Nucleus accumbens (tissue), 56 donors: ENCODE measurements around the gene CARHSP1.
"Not testable (repeated sequence)": the region's sequence is repeated elsewhere in the genome, so short reads cannot be mapped to it uniquely, and the experiment has no call there.

Experiments
- DNase-seq, 56 donors: peaks; one replicate each; lab custom pipeline; 2025; lab: John Stamatoyannopoulos, UW

The CARHSP1 gene

DNA sequence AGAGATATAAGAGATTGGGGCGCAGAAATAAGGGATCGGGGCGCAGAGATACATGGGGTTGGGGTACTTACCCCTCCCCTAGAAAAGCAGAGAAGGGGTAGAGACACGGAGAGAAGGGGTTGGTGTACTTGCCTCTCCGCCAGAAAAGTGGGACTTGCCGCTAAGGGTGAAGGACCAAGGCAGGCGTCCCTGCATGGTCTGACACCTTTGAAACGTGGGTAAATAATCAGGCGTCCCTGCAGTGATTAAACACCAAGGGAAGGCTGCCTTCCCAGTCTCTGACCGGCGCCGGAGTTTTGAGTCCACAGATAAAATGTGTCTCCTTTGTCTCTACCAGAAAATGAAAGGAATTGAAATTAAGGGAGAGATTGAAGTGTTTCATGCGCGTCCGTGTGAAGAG is 31.2 kb downstream of the CARHSP1 start:
- DNase-seq, result not testable (repeated sequence)

DNA sequence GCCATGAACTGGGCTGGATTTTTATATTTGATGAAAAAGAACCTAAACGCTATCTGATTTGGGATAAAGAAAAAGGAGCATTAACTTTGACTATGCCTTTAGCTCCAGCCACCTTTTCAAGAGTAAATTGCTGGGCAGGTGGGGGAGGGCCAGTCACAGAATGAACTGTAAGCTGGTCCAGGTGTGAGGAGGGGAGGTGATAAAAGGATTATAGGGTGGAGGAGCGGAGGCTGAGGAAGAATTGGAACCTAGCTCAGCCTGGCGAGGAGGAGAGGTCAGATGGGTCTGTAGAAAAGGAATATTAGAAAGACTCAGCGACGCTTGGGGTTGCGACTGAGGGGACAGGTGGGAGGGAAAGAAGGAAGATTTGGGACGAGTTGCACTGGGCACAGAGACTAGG is 32.0 kb downstream of the CARHSP1 start:
- not testable (repeated sequence) for DNase-seq

DNA sequence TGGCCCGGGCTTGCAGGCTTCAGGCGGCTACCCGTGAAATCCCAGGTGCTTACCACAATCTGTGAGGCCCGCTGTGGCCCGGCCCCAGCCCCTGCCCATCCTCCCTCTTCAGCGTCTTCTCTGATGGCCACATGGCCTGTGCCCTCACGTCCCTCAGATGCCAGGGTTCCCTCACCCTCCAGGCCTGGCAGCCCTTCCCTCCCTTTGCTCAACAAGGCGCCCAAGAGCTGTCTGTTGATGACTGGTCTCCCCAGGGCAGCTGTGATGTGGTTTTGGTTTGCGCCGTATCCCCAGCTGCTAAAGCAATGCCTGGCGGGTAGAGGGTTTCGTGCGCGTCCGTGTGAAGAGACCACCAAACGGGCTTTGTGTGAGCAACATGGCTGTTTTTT is 36.1 kb downstream of the CARHSP1 start:
- DNase-seq, result no peak

DNA sequence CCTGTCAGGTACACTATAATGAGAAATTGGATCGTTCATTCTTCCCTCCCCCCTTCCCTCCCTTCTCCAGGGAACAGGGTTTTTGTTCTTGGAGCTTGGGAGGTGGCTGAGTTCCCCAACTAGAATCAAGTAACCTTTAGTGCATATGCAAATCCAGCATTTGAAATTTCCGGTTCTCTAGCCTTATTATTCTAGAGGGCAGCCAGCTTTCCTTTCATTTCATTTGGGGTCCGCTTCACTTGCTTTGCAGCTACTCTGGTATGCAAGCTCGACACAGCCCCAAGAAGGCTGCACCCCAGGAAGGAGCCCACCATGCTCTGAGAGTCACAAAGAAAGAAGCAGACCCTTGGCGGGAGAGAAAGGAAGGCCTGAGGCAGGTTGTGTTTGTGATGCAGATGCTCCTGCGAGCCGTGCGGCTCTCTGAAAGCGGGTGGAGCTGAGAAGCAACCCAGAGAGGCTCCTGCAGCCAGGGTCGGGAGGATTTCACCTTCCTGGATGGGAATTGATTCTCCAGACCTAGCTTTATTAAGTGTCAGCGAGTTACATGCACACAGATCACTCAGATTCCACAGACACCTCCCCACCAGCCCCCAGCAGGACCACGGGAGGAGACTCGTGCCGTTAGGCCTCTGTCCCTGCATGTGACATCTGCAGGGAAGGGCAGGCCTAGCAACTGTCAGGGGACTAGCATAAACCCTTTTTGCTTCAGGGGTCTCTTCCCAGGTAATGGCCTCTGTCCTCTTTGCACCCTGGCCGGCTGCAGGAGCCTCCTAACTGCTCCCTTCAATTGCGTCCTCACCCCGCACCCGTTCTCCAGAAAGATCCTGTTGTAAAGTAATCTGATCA is 36.7 kb downstream of the CARHSP1 start:
- no peak for DNase-seq

DNA sequence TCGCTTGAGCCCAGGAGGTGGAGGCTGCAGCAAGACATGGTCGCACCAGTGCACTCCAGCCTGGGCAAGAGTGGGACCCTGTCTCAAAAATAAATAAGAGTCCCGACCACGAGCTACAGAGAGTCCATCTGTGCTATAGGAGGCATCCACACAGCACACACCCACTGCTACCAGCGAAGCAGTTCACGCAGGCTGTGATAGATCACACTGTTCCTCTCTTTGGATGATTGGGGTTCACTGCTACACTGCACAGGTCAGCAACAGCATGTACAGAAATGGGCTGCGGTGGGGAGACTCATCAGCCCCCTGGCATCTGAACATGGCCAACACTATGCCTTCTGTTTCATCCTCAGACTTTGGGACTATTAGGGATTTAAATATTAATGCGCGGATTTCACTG is 37.4 kb downstream of the CARHSP1 start:
- no peak for DNase-seq

DNA sequence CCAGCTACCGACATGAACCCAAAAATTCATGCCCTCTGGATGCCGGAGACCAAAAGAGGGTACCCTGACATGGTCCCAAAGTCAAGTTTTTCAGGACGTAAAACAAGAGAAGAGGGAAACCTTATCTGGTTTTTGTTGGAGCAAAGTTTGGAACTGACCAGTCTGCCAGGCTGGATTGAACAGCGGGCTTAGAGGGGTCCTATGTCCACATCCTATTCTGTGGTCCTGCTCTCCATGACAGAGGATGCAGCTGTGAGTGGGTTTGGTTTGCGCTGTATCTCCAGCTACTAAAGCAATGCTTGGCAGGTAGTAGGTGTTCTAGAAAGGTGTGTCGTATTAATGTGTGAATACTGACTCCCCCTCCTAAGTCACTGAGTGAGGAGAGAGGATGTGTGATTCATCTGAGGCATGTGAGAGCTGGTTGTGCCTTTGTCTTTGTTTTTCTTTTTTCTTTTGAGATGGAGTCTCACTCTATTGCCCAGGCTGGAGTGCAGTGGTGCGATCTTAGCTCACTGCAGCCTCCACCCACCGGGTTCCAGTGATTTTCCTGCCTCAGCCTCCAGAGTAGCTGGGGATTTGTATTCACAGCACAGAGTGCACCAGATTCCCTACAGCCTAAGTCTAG is 40.2 kb downstream of the CARHSP1 start:
- DNase-seq, result peak in 11 of 56 donors; percentile 21 to 66 (median 38)

DNA sequence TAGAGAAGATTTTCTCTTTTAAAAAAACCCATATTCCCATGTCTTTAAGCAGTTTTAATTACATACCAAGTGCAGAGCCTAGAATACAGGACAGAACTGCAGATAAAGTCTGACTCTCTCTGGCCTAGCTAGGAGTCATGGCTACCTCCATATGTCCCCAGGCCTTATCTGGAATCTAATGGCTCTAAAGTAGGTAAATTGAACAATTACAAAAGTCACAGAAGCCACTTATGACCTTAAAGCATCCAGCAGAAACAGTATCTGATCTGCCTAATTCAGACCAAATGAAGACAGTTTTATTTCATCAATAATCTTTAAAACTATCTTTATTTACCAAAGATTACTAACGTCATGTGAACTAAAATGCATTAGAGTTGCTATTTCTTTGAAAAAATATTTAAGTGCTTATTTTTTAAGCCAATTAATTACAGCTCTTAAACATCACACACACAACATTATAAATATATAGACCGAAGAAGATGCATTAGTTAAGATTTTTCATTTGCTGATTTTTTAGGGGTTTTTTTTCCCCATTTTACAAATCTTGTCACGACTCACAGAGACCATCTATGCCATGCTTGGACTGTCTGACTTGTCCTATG is 42.4 kb downstream of the CARHSP1 start:
- no peak for DNase-seq

DNA sequence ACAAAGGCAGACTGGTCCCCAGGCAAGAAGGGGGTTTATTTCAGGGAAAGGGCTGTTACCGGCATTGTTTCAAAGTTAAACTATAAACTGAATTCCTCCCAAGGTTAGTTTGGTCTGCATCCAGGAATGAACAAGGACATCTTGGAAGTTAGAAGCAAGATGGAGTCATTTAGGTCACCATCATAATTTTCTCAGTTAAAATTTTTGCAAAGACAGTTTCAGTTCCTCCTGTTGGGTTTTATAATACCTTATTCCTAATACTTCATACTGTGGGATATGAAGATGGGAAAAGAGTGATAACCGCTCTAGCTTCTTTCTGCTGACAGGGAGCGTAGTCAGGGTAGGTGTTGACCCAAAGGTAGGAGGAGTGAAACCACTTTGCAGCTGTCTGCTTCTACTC is 46.4 kb downstream of the CARHSP1 start:
- DNase-seq, result no peak

DNA sequence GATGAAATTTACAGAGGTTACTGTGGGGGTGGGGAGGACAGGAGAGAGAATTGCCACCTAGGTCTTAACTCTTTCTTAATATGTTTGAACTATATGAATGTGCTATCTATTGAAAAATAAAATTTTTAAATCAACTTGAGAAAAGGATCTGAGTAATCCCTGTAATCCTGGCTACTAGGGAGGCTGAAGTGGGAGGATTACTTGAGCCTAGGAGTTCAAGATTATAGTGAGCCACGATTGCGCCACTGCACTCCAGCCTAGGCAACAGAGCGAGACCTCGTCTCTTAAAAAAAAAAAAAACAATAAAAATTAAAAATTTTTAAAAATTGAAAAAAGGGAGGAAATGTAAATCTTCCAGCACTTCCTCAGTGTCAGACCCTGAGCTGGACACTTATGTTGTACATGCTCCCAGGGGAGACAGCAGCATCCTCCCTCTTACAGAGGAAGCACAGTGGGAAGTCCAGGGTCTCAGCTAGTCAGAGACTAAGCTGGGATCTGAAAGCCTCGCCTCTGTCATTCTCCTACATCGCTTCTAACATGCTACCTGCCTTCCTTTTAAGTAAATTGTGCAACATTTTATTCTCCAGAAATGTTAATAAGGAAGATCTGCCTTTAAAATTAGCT is 49.3 kb downstream of the CARHSP1 start:
- DNase-seq, result no peak

DNA sequence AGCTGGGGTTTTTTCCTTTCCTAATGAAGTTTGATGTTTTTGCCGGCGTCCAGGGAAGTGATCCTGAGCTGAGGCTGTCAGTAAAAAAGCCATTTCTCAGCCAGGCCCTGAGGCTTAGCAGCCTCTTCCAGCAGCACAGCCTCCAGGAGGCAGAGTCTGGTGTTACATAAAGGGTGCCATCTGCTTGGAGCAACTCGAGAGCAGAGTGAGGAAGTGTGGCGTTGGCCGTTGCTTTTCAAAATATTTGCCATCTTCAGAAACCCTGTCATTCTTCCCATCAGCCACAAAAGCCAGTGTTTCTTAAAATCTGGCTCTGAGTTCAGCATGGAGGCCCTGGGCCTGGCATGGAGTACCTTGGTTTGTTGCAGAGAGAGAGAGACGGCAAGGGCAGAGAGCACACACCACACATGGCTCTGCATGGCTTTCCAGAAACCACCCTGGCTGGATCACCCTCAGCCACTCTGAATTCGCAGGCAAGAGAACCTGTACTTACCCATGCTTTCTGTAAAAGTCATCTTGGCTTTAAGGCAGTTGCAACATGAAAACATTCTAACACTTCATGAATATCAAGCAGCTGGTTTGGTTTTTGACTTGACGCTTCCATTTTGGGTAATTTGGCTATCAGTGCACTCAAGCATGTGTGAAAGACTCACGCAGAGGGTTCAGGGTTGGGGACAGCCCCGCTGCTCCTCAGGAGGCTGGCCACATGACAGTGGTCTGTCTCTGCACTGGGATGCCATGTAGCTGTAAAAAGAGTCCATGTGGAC is 50.1 kb downstream of the CARHSP1 start:
- no peak for DNase-seq

DNA sequence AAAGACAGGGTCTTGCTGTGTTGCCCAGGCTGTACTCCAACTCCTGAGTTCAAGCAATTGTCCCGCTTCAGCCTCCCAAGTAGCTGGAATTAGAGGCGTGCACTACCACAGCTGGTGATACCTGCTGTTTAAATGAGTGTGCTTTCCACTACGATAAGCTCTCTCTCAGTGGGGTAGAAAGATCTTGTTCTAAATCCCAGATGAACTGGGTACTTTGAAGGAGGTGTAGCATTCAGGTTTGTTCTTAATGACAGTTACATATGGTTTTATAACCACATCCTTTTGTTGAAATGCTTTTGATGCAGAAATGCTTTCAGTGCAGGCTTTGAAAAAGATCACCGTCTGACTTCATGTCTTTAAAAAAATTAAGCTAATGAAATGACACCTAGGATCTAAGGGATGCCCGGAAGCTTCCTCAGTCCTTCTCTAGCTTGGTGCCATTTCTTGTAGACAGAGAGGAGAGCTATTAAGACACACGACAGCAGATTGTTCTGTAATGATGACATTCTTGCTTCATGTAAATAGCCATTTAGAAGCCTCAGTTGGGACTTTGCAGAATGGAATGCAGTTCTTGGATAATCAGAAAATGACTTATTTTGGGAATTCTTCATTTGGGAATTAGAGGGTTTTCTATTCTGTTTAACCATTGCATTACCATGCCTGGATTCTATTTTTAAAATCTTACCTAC is 51.7 kb downstream of the CARHSP1 start:
- no peak for DNase-seq

DNA sequence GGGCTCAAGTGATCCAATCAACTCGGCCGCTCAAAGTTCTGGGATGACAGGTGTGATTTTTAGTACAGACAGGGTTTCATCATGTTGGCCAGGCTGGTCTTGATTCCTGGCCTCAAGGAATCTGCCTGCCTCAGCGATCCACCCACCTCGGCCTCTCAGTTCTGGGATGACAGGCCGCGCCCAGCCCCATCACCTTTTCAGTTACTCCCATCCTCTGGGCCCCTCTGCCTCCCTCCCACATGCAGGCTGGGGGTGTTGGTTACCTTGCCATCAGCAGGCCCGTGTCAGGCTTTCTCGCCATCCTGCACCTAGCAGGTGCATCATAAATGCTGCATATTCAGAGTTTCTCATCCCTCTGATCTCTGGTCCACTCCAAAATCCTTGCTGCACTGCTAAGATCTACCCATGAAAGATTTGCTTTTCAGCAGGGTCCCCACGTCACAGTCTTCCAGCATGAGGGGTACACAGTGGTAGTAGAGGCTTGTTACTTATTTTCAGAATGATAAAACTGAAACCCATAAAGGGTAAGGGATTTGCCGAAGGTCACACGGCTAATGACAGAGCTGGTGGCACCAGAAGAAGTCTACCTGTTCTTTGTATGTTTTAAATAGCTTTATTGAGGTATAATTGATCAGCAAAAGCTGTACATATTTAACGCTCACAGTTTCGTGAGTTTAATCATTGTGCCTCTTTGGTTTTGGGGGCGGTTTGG is 54.6 kb downstream of the CARHSP1 start:
- no peak for DNase-seq

DNA sequence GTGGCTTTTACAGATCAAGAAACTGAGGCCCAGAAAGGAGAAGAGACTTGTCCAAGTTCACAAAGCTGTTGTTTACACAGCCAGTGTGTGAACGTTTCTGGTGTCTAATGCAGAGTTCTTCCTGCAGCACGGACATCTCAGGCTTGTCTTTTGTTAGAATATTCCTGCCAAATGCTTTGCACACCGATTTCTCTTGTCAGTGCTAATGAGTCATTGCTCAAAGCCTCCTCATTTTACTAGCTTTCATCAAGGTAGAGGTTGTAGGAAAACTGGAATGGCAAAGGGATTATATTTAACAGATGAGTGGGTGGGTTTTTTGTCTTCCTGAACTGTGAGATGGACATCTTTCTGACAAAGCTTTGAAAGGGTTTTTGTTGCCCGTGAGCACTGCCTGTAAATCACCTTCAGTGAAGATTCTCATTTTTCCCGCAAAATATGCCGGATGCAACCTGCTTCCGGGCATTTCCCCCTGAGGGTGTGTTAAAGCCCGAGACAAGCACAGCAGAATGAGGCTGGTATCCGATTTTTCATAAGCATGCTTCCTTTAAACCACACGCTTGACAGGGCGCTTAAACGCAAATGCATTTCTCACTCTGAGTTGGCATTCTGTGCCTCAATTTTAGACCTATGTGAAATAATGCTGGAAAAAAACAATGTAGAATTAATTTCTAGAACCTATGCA is 56.5 kb downstream of the CARHSP1 start:
- DNase-seq, result peak in 11 of 56 donors; percentile 14 to 47 (median 23)

DNA sequence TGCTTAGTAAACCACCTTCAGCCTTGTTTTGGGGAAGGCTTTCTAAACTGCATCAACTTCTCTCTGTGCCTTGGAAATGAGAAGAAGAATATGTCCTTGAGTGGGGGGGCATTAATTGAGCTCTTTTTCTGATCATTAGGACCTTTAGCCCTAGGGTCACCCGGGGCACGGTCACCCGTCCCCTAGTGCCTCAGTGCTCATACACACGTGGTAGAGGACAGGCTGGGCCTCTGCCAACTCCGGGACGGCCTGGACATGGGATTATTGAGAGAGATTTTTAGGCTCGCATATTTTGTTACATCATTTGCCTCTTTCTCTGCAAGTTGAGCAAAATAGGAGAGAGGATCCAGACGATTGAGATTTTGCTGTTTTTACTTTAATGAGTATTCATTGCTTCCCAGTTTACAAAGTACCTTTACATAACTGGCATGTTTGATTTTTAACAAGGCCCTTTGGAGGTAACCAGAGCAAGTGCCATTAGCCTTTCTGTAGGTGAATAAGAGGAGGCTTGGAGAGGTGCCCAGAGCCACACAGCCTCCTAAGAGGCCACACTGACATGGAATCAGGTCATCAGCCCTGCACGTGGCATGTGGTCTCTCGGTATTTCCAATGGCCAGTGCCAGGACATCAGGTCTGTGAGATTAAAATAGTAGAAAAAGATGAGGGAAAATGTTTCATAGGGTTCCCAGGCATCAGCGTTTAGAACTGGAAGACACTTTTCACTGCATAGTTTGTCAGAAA is 60.0 kb downstream of the CARHSP1 start:
- DNase-seq, result no peak

DNA sequence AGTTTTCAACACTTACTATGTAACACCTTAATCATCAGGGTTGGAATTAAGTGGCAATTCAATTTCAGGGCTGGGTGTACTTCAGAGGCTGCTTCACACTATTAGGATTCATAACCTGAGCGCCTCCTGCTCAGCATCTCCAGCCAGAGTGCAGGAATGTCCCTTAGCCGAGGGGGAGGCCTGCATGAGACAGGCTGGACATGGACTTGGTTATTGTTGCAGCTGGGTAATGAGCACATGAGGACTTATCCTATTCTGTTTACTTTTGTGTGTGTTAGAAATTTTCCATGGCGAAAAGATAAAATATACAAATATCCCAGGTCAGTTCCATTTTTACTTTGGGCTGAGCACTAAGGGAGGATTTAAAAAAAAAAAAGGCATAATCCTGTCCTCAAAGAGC is 60.8 kb downstream of the CARHSP1 start:
- no peak for DNase-seq

DNA sequence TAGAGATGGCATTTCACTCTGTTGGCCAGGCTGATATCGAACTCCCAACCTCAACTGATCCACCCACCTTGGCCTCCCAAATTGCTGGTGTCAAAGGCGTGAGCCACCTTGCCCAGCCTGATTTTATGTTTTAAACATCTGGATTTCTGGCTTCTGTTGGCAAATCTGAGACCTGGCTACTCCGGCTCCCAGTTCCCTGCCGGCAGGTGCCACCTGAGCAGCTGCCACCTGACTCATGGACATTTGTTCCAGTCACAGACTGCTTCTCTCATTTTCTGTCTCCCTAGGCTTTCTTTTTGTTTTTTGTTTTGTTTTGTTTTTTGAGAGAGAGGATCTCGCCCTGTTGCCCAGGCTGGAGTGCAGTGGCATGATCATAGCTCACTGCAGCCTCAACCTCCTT is 61.6 kb downstream of the CARHSP1 start:
- DNase-seq, result no peak

DNA sequence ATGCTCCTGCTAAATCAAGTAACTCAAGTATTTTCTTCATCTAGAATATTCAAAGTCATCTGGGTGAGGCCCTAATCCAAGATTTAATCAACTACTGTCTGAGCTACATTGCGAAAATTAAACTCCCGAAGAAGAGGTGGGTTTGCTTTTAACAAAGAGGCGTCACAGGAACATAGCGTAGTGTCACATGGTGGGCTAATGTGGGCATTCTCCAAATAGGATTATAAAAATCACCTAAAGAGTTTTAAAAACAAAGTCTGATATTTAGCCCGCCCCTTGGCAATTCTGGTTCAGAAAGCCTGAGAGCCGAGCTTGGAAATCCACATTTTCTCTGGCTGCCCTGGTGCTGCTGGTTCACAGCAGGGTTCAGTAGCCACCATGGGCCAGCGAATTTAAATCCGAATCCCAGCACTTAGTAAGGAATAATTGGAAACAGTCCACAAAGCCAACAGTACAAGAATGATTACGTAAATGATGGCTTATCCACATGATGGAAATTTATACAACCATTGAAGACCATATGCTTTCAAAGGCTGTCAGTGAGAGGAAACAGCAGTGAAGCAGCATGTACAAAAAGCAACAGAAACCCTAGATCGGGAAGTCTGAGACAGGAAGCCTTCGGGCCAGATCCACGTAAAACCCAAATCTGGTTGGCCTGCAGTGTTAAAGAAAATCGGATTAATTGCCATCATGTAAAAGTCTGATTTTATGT is 62.4 kb downstream of the CARHSP1 start:
- peak in 2 of 56 donors; percentile 8 to 27 for DNase-seq
